H9 (cell line): Measurements from ENCODE around the gene GRB10. TPM values are rescaled to one million over a fixed set of nuclear protein-coding genes. Genes with fewer than 3 reads are reported as not detected.

Source experiments
- DNase-seq: peaks from one replicate; pipeline ENCODE4 v3.0.0-alpha.2; 2017
- H2AFZ ChIP-seq: one replicate; pipeline ENCODE4 v1.6.1; 2013; ENCODE audit warnings: mild to moderate bottlenecking, low read length, control low read depth, moderate library complexity
- H2AK5ac ChIP-seq: 2 replicates; pipeline ENCODE4 v1.6.1; 2013; ENCODE audit warnings: low read length, control low read depth, mixed read lengths; ENCODE audit not compliant: insufficient read length
- H2BK120ac ChIP-seq: one replicate; pipeline ENCODE4 v1.6.1; 2013; ENCODE audit warnings: low read depth, mild to moderate bottlenecking, low read length, control low read depth, inconsistent platforms; ENCODE audit not compliant: poor library complexity, severe bottlenecking
- H2BK12ac ChIP-seq: 2 replicates; pipeline ENCODE4 v1.6.1; 2013; ENCODE audit warnings: low read length, control low read depth, mixed read lengths, low read depth; ENCODE audit not compliant: insufficient read length
- H2BK15ac ChIP-seq: 2 replicates; pipeline ENCODE4 v1.6.1; 2013; ENCODE audit warnings: low read depth, low read length, control low read depth
- H2BK20ac ChIP-seq: one replicate; pipeline ENCODE4 v1.6.1; 2013; ENCODE audit warnings: low read depth, mild to moderate bottlenecking, low read length, control low read depth, inconsistent platforms; ENCODE audit not compliant: poor library complexity, severe bottlenecking
- H2BK5ac ChIP-seq: 2 replicates; pipeline ENCODE4 v1.6.1; 2013; ENCODE audit warnings: low read length, control low read depth, mixed read lengths; ENCODE audit not compliant: insufficient read length
- H3K14ac ChIP-seq: 2 replicates; pipeline ENCODE4 v1.6.1; 2013; ENCODE audit warnings: low read length, control low read depth; ENCODE audit not compliant: insufficient read depth
- H3K18ac ChIP-seq: 2 replicates; pipeline ENCODE4 v1.6.1; 2013; ENCODE audit warnings: low read depth, mild to moderate bottlenecking, mixed read lengths, low read length, control low read depth; ENCODE audit not compliant: insufficient read length
- H3K23ac ChIP-seq: 2 replicates; pipeline ENCODE4 v1.6.1; 2013; ENCODE audit warnings: low read length, control low read depth, mixed read lengths, low read depth; ENCODE audit not compliant: insufficient read length
- H3K23me2 ChIP-seq: 2 replicates; pipeline ENCODE4 v1.6.1; 2013; ENCODE audit warnings: low read depth, mild to moderate bottlenecking, mixed read lengths, low read length, control low read depth; ENCODE audit not compliant: insufficient read length, poor library complexity, severe bottlenecking
- H3K27ac ChIP-seq: 2 replicates; pipeline ENCODE4 v1.5.1; 2013; ENCODE audit warnings: low read length, control low read depth, mixed read lengths, low read depth; ENCODE audit not compliant: insufficient read length
- H3K27me3 ChIP-seq: 2 replicates; pipeline ENCODE4 v1.6.1; 2013; ENCODE audit warnings: low read length, control low read depth, inconsistent platforms; ENCODE audit not compliant: insufficient read depth
- H3K4ac ChIP-seq: 2 replicates; pipeline ENCODE4 v1.6.1; 2013; ENCODE audit warnings: low read depth, mild to moderate bottlenecking, control low read depth, inconsistent platforms, low read length, moderate library complexity
- H3K4me1 ChIP-seq: 2 replicates; pipeline ENCODE4 v1.6.1; 2013; ENCODE audit warnings: low read length, control low read depth, inconsistent platforms; ENCODE audit not compliant: insufficient read depth
- H3K4me2 ChIP-seq: 2 replicates; pipeline ENCODE4 v1.6.1; 2013; ENCODE audit warnings: low read length, control low read depth, mixed read lengths; ENCODE audit not compliant: insufficient read length, insufficient read depth
- H3K56ac ChIP-seq: 2 replicates; pipeline ENCODE4 v1.6.1; 2013; ENCODE audit warnings: low read depth, mild to moderate bottlenecking, mixed read lengths, low read length, control low read depth; ENCODE audit not compliant: insufficient read length
- H3K79me1 ChIP-seq: 2 replicates; pipeline ENCODE4 v1.6.1; 2013; ENCODE audit warnings: low read depth, mild to moderate bottlenecking, moderate library complexity, low read length, control low read depth, inconsistent platforms; ENCODE audit not compliant: insufficient read depth, poor library complexity, severe bottlenecking
- H3K79me2 ChIP-seq: 2 replicates; pipeline ENCODE4 v1.6.1; 2013; ENCODE audit warnings: low read length, control low read depth, inconsistent platforms; ENCODE audit not compliant: insufficient read depth
- H3K9ac ChIP-seq: 2 replicates; pipeline ENCODE4 v1.6.1; 2013; ENCODE audit warnings: low read length, control low read depth, mixed read lengths; ENCODE audit not compliant: insufficient read length; ENCODE audit errors: extremely low read depth
- H3K9me3 ChIP-seq: one replicate; pipeline ENCODE4 v1.6.1; 2013; ENCODE audit warnings: low read depth, low read length, inconsistent platforms; ENCODE audit not compliant: control insufficient read depth
- H3T11ph ChIP-seq: one replicate; pipeline ENCODE4 v1.6.1; 2013; ENCODE audit warnings: mild to moderate bottlenecking, low read length, control low read depth, inconsistent platforms
- H4K20me1 ChIP-seq: one replicate; pipeline ENCODE4 v1.6.1; 2013; ENCODE audit not compliant: control insufficient read depth, insufficient read length, insufficient read depth
- H4K5ac ChIP-seq: 2 replicates; pipeline ENCODE4 v1.6.1; 2013; ENCODE audit warnings: low read depth, mild to moderate bottlenecking, mixed read lengths, low read length, control low read depth; ENCODE audit not compliant: insufficient read length
- H4K8ac ChIP-seq: replicated peaks from 2 replicates; pipeline ENCODE4 v1.6.1; 2013; ENCODE audit warnings: low read length, control low read depth, mixed read lengths, low read depth; ENCODE audit not compliant: insufficient read length
- H4K91ac ChIP-seq: 2 replicates; pipeline ENCODE4 v1.6.1; 2013; ENCODE audit warnings: low read depth, mild to moderate bottlenecking, moderate library complexity, mixed read lengths, low read length, control low read depth; ENCODE audit not compliant: insufficient read length
- H3K27ac Mint-ChIP-seq, 3 experiments: 2 replicates in 2 of 3; 3 replicates in 1 of 3; pipeline ENCODE4 v1.8.0; 2020 to 2021; ENCODE audit warnings: mixed read lengths in 3 of 3, mild to moderate bottlenecking in 1 of 3, moderate library complexity in 1 of 3
- H3K27me3 Mint-ChIP-seq: 2 replicates; pipeline ENCODE4 v1.8.0; 2021; ENCODE audit warnings: low read depth, mild to moderate bottlenecking, moderate library complexity, mixed read lengths
- H3K36me3 Mint-ChIP-seq, 3 experiments: 2 replicates in 2 of 3; 3 replicates in 1 of 3; pipeline ENCODE4 v1.8.0; 2020 to 2021; ENCODE audit warnings: low read depth in 3 of 3, mixed read lengths in 3 of 3; ENCODE audit not compliant: insufficient read depth in 1 of 3
- H3K4me1 Mint-ChIP-seq, 2 experiments: 2 replicates each; pipeline ENCODE4 v1.8.0; 2020; ENCODE audit warnings: mixed read lengths in 2 of 2
- H3K4me3 Mint-ChIP-seq, 2 experiments: 2 replicates in 1 of 2; 3 replicates in 1 of 2; pipeline ENCODE4 v1.8.0; 2020 to 2021; ENCODE audit warnings: mild to moderate bottlenecking in 2 of 2, mixed read lengths in 2 of 2, moderate library complexity in 1 of 2
- H3K9me3 Mint-ChIP-seq, 2 experiments: 2 replicates in 1 of 2; 3 replicates in 1 of 2; pipeline ENCODE4 v1.8.0; 2020; ENCODE audit warnings: mild to moderate bottlenecking in 2 of 2, mixed read lengths in 2 of 2, moderate library complexity in 1 of 2
- WGBS: extraction: QIAGEN DNeasy Blood & Tissue Kit; methylation state at CpG from one replicate; pipeline ENCODE4 v1.1.7; 2013; ENCODE audit warnings: missing lambda C conversion rate, low lambda C conversion rate, mixed read lengths; ENCODE audit not compliant: insufficient read length; ENCODE audit errors: extremely low coverage; 5-methylcytosine and 5-hydroxymethylcytosine counted together
- total RNA-seq: library from RNA; stranded (reverse); gene quantifications from 2 replicates; pipeline ENCODE4 v1.2.1, GENCODE V29; 2021
- TF ChIP-seq, protein P1 (sequence below): fragments of 200-600 bp; sonication (generic); conservative IDR thresholded peaks from 3 replicates; pipeline ENCODE4 v1.8.0; 2021; ENCODE audit warnings: antibody characterized with exemption, mild to moderate bottlenecking

Gene GRB10
- total RNA-seq, 1 experiment from 2014 or later: 108 TPM

DNA sequence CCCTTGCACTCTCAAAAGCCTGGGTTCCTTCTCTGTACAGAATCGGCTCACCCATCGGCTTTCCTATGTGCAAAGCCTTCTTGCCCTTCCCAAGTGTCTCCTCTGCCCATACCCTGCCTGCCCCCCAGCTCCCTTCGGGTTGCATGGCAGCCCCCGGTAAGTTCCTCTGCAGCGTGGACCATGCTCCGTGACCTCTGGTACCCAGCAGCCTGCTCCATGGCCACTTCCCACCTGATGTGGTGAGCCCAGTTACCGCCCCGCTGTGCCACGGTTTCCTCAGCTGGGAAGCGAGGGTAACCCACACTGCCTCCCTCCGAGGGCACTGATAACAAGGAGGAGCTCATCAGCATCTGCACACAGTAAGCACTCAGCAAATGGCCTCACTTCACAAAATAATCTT lies 110.7 kb downstream of the GRB10 start:
- Histone ChIP-seq H3K27ac (no peak overlapping the region), H3K4ac (no peak overlapping the region), H3K56ac (no peak overlapping the region), H3K4me1 (no peaks in the 10 kb centered on the region), H3K27me3 (no peaks in the 10 kb centered on the region), H2BK5ac (no peak overlapping the region), H3K79me1 (no peaks in the 10 kb centered on the region), H3T11ph (no peak overlapping the region), H3K18ac (no peak overlapping the region), H3K14ac (no peak overlapping the region), H4K20me1 (no peaks in the 10 kb centered on the region), H4K5ac (no peak overlapping the region), H2BK20ac (no peak overlapping the region), H3K4me2 (no peak overlapping the region), H2AK5ac (no peak overlapping the region), H3K9ac (no peak overlapping the region), H3K9me3 (no peaks in the 10 kb centered on the region), H3K23ac (no peak overlapping the region), H2BK15ac (no peak overlapping the region), H2AFZ (no peak overlapping the region), H2BK120ac (no peak overlapping the region), H2BK12ac (no peak overlapping the region), H4K8ac (no peak overlapping the region), H3K79me2 (peaks cover 1% of the 10 kb centered on the region; the same call in 1 of the 2 replicates), H4K91ac (no peak overlapping the region), H3K23me2 (no peaks in the 10 kb centered on the region)
- H3K4me3 Mint-ChIP-seq: no peak overlapping the region
- no peak for DNase-seq
- peaks cover 7 to 12% of the 10 kb centered on the region in 2 experiments for H3K4me1 Mint-ChIP-seq
- H3K27me3 Mint-ChIP-seq: no peaks in the 10 kb centered on the region
- TF ChIP-seq, protein P1, sequence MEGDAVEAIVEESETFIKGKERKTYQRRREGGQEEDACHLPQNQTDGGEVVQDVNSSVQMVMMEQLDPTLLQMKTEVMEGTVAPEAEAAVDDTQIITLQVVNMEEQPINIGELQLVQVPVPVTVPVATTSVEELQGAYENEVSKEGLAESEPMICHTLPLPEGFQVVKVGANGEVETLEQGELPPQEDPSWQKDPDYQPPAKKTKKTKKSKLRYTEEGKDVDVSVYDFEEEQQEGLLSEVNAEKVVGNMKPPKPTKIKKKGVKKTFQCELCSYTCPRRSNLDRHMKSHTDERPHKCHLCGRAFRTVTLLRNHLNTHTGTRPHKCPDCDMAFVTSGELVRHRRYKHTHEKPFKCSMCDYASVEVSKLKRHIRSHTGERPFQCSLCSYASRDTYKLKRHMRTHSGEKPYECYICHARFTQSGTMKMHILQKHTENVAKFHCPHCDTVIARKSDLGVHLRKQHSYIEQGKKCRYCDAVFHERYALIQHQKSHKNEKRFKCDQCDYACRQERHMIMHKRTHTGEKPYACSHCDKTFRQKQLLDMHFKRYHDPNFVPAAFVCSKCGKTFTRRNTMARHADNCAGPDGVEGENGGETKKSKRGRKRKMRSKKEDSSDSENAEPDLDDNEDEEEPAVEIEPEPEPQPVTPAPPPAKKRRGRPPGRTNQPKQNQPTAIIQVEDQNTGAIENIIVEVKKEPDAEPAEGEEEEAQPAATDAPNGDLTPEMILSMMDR: no peak
- peaks cover 32 to 64% (median 46%) of the 10 kb centered on the region in 3 experiments for H3K36me3 Mint-ChIP-seq
- no CpG with 5 or more reads among the region's 11 CpGs for WGBS
- no peak overlapping the region; a peak in 1 of 7 replicates for H3K27ac Mint-ChIP-seq
- peaks cover 0 to 3% of the 10 kb centered on the region in 2 experiments; a peak in 1 of 5 replicates for H3K9me3 Mint-ChIP-seq
